IPS DF 4.7 (cell line): ENCODE data around the gene PPP2R2C.

Experiments
- DNase-seq: peaks from one replicate; pipeline ENCODE4 v3.0.0-alpha.2; 2013; ENCODE audit warnings: low spot score; ENCODE audit errors: extremely low read depth

PPP2R2C gene

GRCh38 chr4:6347511-6348045 lies 124.8 kb downstream of the PPP2R2C start:
- no peak for DNase-seq

- no peak for DNase-seq
These were observed 125.9 kb downstream of the PPP2R2C start for GRCh38 chr4:6346373-6347110.

DNA sequence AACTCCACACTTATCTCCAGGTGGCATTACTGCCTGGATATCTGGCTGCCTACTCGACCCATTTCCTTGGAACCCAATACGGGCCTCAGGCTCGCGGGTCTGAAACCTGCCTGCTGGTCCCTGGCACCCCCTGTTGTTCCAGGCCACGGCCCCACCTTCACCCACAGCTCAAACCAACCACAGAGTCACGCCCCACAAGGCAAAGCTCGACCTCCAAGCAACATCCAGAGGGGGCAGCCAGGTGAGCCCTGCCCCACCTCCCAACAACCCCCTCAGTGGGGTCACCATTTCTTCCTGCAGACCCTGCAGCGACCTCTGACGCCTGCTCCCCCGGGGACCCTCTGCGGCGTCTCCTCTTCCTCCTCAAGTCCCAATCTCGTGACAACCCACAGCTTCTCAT lies 126.5 kb downstream of the PPP2R2C start:
- no peak for DNase-seq

DNA sequence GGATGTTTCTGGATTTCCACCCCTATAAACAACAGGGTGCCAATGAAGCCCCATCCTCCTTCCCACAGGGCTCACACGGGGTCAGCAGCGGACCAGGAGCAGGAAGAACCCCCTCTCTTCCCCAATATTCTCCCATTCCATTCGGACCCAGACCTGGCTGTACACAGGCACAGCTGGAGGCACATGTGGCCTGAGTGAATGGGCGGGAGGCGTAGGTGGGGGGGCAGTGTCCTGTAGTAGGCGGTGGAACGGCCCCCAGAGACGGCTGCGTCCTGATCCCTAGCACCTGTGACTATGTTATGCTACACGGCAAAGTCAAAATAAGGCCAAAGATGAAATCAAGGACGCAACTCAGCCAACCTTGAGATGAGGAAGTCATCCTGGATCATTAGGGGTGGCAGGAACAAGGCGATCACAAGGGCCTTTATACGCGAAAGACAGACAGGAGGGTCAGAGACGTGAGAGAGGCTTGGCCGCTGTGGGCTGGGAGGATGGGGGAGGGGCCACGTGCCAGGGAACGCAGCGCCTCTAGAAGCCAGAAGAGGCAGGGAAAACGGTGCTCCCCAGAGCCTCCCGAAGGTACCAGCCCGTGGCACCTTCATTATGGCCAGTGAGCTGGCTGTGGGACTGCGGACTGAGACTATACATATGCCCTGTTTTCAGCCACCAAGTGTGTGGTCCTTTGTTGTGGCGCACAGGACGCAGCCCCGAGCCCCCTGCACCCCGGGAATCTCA lies 127.2 kb downstream of the PPP2R2C start:
- DNase-seq = no peak

DNA sequence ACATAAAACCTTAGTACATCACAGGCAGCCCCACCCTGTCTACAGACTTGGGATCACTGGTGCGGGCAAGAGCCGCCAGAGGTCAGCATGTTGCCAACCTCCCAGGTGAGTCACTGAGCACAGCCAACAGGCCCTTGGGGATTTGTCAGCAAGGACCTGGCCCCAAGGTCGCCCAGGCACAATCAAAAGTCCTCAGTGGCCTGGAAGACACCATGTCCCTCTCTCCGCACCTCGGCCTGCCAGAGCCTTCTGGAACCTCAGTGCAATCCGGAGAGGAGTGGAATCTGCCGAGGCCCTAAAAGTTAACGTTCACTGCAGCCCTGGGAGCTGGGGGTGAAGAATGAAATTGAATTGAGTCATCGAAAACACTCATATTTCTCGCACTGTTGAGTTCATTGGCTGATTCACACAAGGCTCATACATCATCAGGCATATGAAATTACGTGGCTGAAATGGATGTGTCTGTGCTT lies 128.4 kb downstream of the PPP2R2C start:
- DNase-seq = no peak

DNA sequence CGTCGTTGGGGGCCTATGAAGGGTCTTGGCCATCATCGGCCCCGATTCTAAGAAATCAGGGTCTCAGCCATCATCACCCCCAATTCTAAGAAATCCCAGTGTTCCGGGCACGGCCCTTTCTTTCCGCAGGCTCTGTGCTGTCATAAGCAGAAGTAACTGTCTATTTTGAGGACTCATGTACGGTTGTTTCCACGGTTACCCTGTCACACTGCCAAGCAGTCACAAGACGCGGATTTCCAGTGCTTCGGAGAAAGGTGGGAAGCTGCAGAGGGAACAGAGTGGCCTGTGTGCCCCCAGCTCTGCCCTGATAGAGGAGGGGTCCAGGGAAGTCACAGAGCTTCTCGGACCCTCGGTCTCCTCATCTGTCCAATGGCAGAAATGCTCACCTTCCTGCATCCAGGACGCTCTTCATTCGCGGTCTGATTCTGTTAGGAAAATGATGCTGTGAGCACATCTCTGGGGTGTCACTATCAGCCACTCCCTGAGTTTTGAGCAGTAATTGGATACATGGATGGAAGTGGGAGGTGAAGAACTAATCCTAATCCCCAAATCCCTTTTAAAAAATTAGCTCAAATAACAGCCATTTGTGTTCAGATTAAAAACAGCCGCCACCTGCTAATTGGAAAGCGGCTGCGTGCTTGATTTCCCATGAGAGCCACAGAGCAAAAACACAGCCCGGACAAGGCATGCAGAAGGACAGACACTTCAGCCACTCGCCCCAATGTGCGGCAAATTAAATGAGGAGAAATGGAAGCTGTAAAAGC lies 129.7 kb downstream of the PPP2R2C start:
- DNase-seq = no peak

DNA sequence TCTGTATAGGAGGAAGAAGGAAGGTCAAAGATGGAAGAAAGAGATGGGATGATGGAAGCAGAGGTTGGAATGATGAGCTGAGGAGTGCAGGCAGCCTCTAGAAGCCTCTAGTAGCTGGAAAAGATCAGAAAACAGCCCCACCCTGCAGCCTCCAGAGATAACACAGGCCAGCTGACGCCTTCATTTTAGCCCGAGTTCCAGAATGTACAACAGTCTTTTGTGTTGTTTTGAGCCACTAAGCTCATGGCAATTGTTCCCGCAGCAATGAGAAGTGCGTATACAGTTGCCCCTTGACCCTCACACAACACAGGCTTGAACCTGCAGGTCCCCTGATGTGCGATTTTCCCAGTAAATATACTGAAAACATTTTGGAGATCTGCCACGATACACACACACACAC lies 130.7 kb downstream of the PPP2R2C start:
- DNase-seq = no peak

DNA sequence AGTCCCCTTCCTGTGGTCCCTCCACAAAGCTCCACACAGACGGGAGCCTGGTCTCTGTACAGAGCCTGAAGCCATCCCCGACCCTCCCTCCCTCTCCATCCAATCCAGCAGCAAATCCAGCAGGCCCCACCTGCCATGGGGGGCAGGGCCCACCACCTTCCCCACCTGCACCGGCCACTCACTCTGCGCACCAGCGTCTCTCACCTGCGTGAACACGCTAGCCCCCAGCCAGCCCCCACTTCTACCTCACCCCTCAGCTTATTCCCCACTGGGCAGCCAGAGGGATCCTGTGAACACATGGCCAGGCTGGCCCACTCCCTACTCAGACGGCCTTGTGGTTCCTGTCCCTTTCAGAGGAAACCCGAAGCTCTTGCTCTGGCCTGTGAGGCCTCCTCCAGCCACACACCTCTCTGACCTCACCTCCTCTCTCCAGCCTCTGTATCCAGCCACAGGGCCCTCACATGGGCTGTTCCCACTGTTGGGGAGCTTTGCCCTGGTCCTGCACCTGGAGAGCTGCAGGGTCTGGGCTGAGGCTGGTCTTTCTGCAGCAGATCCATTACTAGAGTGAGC lies 131.9 kb downstream of the PPP2R2C start:
- no peak for DNase-seq

DNA sequence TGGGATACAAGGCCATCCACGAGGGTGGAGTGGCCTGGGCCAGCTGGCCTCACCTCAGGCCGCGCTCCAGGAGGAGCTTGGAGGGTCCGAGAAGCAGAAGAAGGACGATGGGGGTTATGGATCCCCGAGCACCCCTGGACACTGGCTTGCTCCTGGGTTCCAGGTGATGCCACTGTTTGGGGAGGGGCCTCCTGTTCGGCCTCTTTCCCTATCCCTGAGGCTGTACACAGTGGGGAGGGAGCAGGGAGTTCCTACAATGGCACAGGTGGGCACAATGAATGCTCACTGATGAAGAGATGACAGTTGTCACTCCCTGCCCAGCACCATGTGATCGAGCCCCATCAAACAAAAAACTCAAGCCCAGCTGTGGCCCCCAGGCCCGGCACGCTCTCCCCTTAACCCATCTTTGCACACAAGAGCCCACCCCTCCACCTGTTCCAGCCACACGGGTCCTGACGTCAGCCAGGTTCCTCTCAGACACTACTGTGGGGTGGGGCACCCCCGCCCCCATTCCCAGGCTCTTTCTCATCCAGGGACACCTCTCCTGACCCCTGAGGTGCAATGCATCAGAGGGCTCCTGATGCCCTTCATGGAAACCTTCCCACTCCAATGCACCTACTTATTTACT lies 132.5 kb downstream of the PPP2R2C start:
- DNase-seq = no peak

GRCh38 chr4:6338951-6339817 lies 133.2 kb downstream of the PPP2R2C start:
- no peak for DNase-seq

DNA sequence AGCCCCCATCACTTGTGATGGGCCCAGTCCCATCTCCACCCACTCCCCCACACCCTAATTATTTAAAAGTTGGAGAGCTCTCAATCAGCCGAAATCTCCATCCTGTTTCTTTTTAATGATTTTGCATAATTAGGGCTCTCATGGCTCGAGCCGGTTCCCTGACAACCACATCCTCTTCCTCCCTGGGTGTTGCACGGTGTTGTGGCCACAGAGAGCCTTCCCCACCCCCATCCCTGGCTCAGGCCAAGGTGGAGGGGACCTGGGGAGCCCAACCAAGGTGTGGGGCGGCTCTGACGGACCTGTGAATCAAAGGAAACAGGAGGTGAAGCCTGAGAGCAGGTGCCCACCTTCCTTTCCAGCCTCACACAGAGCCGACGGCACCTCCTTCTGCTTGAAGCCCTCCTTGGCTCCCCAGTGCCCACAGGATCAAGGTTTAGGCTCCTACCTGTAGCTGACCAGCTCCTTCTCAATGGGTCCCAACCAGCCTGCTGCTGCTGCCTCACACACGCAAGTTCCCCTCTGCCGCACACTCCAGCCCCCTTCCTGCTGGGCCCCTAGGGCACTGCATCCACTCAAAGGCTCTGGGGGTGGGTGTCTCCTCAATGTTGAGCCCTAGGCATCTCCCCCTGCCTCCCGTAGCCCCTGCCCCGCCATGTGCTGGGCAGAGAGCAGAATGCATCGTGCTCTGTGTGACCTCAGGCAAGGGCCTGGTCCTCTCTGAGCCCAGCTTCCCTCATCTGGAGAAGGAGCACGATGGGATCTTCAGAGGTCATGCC lies 134.1 kb downstream of the PPP2R2C start:
- DNase-seq = no peak

- no peak for DNase-seq
These were observed 135.0 kb downstream of the PPP2R2C start for GRCh38 chr4:6337331-6337935.

DNA sequence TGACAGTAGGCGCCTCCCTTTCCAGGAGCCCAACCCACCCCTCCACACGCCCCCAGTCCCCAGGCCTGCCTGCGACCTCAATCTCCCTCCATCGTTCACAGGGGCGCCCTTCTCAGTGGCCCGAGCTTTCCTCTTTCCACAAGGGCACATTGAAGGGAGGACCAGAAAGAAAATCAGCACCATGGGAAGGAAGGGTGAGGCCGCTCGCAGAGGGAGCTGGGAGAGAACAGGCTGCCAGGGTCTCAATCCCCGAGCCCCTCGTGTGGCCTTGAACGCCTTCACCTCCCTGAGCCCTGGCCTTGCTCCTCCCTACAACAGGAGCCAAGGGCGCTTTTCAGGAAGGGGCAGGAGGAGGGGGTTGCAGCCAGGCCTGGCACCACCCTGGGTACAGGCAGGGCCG lies 136.2 kb downstream of the PPP2R2C start:
- DNase-seq = no peak

DNA sequence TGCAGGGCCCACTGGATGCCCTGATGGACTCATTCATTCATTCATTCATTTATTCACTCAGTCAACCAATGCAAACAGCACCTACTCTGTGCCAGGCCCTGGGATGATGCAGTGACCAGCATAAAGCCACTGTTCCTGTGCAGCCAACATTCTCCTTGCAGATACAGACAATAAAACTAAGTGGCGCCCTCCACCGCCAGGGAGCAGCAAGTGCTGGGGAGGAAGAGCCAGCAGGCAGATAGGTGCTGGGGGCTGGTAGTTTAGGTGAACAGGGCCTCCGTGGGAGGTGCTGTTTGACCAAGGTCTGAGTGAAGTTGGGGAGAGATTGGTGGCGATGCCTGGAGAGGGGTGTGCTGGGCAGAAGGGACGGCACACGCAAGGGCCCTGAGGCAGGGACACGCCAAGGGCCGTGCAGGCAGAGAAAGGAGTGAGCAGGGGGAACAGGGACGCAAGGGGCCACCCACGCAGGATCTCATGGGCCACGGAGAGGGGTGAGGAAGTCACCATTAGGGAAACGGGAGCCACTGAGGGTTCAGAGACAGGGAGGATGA lies 137.3 kb downstream of the PPP2R2C start:
- no peak for DNase-seq

DNA sequence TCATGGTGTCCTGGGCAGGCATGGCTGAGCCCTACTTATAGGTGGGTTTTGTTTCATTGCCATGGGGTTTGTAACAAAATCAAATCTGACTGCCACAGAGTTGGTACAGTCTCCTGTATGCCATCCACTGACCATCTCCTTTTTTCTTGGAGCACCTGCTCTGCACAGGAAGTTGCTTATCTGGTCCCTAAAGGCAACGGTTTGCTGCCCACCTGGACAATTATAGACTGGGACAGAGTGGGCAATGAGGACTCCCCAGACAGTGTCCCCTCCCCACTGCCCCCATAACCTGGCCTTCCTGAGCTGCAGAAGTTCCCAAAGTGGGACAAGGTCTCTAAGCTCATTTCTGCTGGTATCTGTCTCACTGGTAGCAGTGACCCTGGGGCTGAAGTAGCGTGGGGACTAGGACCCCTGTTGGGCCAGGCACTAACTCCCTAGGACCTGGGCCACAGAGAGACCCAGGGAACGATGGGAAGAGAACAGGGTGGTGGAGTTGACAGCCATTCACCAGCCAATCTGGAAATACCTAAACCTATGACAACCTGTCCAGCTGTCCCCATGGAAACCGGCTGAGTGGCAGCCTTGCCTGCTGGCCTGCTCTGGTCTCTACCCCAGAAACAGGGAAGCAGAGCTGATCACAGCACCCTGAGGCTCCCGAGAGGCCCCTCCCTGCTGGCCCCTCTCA lies 138.1 kb downstream of the PPP2R2C start:
- no peak for DNase-seq

GRCh38 chr4:6333301-6334202 lies 138.9 kb downstream of the PPP2R2C start:
- DNase-seq = no peak

DNA sequence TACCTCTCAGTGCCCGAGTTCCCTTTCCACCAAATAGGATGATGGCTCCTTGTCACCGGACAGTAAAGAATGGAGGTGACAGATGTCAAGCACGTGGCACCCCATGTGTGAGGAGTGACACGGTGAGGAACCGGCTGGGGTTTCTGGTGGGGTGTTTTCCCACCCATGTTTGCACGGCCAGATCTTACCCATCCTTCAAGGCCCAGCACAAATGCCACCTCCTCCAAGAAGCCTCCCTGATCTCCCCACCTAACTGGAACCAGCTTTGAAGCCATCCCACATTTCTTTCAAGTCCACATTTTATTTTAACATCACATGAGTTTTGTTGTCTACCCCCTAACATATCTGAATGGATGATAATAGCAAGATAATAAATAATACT lies 139.8 kb downstream of the PPP2R2C start:
- no peak for DNase-seq
